NCI-H1048 (cell line): ENCODE data around the gene KRT16.
"Not testable (repeated sequence)": the region's sequence is repeated elsewhere in the genome, so short reads cannot be mapped to it uniquely, and the experiment has no call there.

Source experiments
- DNase-seq: peaks from one replicate; lab custom pipeline; 2025; lab: John Stamatoyannopoulos, UW

KRT16 gene

DNA sequence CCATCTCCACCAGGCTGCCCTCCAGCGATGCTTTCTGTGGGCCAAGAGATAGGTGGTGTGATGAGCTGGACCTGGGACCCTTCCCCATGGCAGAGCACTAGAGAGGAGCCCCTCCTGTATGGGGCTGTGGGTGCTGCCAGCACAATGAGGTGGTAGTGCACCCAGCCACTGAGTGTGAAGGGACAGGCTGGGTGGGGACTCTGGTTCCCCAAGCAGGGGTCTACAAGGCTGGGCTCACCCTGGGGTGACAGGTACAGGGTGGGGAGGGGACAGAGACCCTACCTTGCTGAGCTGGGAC, 15.5 kb upstream of the KRT16 start:
- not testable (repeated sequence) for DNase-seq

GRCh38 chr17:41627316-41628072, 14.9 kb upstream of the KRT16 start:
- DNase-seq: no peak

DNA sequence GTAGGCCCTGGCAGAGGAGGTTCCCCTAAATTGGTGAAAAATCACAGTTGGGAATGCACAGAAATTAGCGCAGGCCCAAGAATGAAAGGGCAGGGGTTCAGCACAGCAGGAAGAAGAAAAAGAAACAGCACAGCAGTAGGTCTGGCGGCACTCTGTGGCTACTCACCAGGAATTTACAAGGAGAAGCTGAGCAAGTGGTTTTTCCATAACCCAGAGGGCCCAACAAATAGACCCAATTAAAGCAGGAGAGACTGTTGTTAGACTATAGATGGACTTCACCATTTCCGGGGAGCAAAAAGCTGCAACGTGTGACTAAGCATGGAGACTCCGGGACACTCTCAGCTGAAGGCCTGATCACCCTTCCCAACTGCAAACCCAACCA, 14.3 kb upstream of the KRT16 start:
- not testable (repeated sequence) for DNase-seq

DNA sequence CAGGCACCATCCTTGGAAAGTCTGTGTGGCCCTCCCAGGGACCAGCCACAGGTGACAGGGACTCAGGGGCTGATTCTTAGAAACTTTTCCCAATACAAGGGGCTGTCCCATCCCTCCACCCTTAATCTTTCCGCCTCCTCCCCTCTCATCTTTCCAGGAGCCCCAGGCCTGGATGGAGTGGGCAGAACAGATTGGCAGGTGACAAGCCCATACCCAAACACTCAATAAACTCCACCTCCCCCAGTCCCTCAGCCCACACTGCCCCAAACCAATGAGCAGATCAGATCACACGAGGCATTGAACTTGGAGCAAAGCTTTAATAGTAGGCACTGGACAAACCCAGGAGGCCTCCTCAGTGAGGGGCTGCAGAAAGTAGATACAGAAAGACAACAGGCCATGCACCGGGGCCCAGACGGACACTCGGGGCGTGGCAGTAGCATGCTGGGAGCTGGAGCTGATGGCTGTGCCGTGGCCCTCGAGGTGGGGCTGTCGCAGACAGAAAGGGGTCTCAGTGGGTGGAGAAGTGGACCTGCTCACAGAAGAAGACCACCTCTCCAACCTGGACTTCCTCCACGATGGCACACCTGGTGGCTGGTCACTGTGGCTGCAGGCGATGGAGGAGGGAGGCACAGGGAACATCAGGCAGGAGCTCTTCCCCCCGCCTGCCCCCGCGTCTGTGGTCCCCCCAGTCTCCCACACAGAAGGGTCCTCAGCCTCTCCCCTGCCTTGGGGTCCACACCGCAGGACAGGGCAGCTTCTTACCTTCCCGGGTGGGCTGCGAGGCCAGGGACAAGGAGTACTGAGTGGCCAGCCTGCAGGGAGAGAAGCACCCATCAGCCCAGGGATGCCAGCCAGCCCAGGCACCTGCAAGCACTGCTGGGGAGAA, 13.7 kb upstream of the KRT16 start:
- not testable (repeated sequence) for DNase-seq

GRCh38 chr17:41625602-41626001, 13.0 kb upstream of the KRT16 start:
- DNase-seq: no peak

DNA sequence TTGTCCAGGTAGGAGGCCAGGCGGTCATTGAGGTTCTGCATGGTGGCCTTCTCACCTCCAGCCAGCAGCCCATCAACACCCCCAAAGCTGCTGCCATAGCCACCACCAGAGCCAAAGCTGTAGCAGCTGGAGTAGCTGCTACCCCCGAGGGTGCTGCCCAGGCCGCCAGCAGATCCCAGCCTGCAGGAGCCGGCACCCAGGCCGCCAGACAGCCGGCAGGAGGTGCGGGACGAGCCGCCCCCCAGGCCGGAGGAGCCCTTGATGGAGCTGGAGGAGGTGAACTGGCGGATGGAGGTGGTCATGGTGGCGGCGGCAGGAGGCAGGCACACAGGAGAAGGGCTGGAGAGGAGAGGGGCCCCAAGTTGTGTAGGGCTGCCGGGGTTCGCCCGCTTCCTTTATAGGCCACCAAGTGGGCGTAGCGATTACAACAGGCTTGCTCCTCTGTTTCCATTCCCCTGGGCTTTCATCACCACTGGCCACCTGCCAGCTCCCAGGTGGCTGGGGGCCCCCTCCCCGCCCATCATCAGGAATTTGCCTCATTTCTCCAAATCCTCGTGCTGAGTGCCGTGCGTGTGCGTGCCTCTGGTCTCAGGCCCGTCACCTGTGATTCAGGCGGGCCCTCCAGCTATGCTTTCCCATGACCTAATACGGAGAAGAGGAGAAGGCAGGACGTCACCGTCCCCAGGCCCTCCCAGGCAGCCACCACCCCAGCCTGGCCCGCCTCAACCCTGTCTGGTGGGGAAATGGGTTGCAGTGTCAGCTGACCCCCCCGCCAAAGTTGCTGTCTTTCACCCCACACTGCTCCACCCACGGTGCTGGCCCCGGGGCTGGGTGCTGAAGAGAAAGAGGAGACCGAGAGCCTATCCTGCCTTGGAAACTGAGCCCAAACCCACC, 11.9 kb upstream of the KRT16 start, which contains the start of gene KRT17:
TSS of gene KRT17 (minus strand) at position 368 of the 894 bp plus-strand sequence. CDS start at position 302, 66 bp downstream.
- no peak for DNase-seq

- not testable (repeated sequence) for DNase-seq
These were observed 10.8 kb upstream of the KRT16 start for GRCh38 chr17:41623184-41623861.

GRCh38 chr17:41622340-41623183, 10.0 kb upstream of the KRT16 start:
- not testable (repeated sequence) for DNase-seq

DNA sequence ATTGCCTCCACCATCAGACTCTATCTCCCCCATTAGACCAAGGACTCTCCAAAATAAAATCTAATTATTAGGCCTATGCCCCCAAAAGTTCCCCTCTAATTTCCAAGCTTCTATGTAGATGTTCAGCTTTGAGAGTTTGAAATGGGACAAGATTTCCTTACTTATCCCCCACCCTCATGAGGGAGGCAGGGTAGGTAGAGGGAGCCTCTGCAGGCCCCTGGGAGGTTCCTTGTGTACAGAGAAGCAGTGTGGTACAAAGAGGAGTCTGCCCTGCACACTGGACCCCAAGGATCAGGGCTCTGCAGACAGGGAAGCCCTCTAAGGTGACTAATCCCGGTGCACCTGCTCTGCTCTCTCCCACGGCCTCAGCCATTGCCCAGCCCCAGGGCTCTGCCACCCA, 9.3 kb upstream of the KRT16 start:
- DNase-seq: no peak

GRCh38 chr17:41621435-41621817, 8.9 kb upstream of the KRT16 start:
- not testable (repeated sequence) for DNase-seq

GRCh38 chr17:41620583-41621434, 8.2 kb upstream of the KRT16 start:
- DNase-seq: no peak

DNA sequence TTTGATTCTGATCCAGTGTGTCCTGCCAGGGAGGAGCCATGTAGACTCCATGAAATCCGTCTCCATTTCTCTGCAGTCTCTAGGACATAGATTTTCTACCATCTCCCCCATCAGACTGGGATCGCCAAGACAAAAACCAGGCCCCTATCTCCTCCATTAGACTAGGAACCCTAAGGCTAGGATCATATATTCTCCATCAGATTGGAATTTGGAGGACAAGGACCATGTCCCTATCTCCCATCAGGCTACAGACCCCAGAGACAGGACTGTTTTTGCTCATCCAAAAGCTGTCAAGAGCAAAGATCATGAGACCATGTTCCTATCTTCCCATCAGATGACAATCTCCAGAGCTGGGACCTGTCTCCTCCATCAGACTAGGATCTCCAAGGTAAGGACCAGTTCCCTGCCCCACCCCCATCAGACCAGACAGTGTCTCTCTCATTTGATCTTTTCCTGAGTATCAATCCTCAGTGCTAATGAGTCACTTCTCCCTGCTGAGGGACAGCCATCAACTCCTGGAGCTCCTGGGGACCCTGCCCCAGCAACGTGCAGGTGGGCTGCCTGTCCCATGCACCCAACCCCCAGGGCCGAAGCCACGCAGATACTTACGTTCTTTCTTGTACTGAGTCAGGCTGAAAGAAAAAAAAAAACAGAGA, 7.5 kb upstream of the KRT16 start:
- DNase-seq: not testable (repeated sequence)

- DNase-seq: no peak
These were observed 6.7 kb upstream of the KRT16 start for GRCh38 chr17:41619036-41619926.

GRCh38 chr17:41618341-41619035, 5.9 kb upstream of the KRT16 start:
- no peak for DNase-seq

DNA sequence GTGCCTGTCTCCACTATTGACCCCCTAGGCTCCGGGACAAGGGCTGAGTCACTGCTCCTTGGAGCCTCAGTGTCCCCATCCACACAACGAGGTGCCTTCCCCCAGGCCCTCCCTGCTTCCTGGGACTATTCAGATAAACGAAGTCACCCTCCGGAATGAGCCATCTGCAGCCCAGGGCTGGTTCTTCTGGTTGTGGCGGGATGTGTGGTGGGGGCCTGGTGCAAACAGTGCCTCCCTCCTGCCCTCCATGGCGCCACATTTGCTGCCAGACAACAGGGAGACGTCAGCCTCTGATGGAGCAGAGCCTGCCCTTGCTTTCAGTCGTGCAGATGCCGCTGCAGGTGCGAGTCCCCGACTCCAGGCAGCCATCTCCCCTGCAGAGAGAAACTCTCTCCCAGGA, 5.1 kb upstream of the KRT16 start:
- no peak for DNase-seq

- DNase-seq: no peak
These were observed 4.6 kb upstream of the KRT16 start for GRCh38 chr17:41617136-41617535.

GRCh38 chr17:41616486-41616885, 3.9 kb upstream of the KRT16 start:
- not testable (repeated sequence) for DNase-seq

- no peak for DNase-seq
These were observed 2.9 kb upstream of the KRT16 start for GRCh38 chr17:41615454-41615853.
